SHP77 (cell line): Measurements from ENCODE around the gene CRB2.

ENCODE experiments used
- DNase-seq, 2 experiments: peaks; one replicate each; lab custom pipeline; 2025; lab: John Stamatoyannopoulos, UW

Gene CRB2

GRCh38 chr9:123355761-123356431 lies at the start of gene CRB2:
Gene CRB2, plus strand, starts transcription at chr9:123356197. Its CDS starts 64 bp downstream, at chr9:123356261.
- peak in 1 of 2 experiments; percentile 43 for DNase-seq

- no peak for DNase-seq
Measured at GRCh38 chr9:123309611-123310010, 46.4 kb upstream of the CRB2 start.

GRCh38 chr9:123310551-123311249 lies 45.3 kb upstream of the CRB2 start:
- no peak for DNase-seq

- DNase-seq, result no peak
Measured at GRCh38 chr9:123311250-123311752, 44.7 kb upstream of the CRB2 start.

GRCh38 chr9:123312306-123312877 lies 43.6 kb upstream of the CRB2 start:
- DNase-seq, result no peak

GRCh38 chr9:123314617-123315016 lies 41.4 kb upstream of the CRB2 start:
- DNase-seq, result no peak

- DNase-seq, result no peak
Measured at GRCh38 chr9:123315635-123316034, 40.4 kb upstream of the CRB2 start.

GRCh38 chr9:123316053-123316718 lies 39.8 kb upstream of the CRB2 start:
- no peak for DNase-seq

GRCh38 chr9:123318202-123318601 lies 37.8 kb upstream of the CRB2 start:
- DNase-seq, result no peak

GRCh38 chr9:123318961-123319421 lies 37.0 kb upstream of the CRB2 start:
- DNase-seq, result no peak

GRCh38 chr9:123319541-123320339 lies 36.3 kb upstream of the CRB2 start:
- no peak for DNase-seq

- DNase-seq, result no peak
Measured at GRCh38 chr9:123320814-123321213, 35.2 kb upstream of the CRB2 start.

- DNase-seq, result no peak
Measured at GRCh38 chr9:123321616-123322272, 34.3 kb upstream of the CRB2 start.

- no peak for DNase-seq
Measured at GRCh38 chr9:123322273-123323195, 33.5 kb upstream of the CRB2 start.

GRCh38 chr9:123323196-123324013 lies 32.6 kb upstream of the CRB2 start:
- DNase-seq, result no peak

- no peak for DNase-seq
Measured at GRCh38 chr9:123324767-123325183, 31.2 kb upstream of the CRB2 start.

GRCh38 chr9:123326187-123326586 lies 29.8 kb upstream of the CRB2 start:
- no peak for DNase-seq

- DNase-seq, result peak; percentile 21 to 24
Measured at GRCh38 chr9:123326662-123327093, 29.3 kb upstream of the CRB2 start.

GRCh38 chr9:123327697-123328100 lies 28.3 kb upstream of the CRB2 start:
- DNase-seq, result no peak
